Ureter (tissue), 1 donor: ENCODE data around the gene UXS1. TPM values are rescaled to one million over a fixed set of nuclear protein-coding genes. Genes with fewer than 3 reads are reported as not detected.

Source experiments
- DNase-seq: peaks from one replicate; pipeline ENCODE4 v3.0.0-alpha.2; 2020; ENCODE audit warnings: low spot score
- total RNA-seq: library from RNA; stranded (reverse); gene quantifications from one replicate; pipeline ENCODE4 v1.2.4, GENCODE V29; 2023
- donor health status: DM: yes; HTN: yes; CAD: no.

The UXS1 gene
- total RNA-seq, 1 donor from 2014 or later = 62.2 TPM

GRCh38 chr2:106113361-106113966 is 80.6 kb downstream of the UXS1 start:
- DNase-seq = no peak

- DNase-seq = no peak
Measured at GRCh38 chr2:106111882-106112571, 82.1 kb downstream of the UXS1 start.

GRCh38 chr2:106109675-106110424 is 84.3 kb downstream of the UXS1 start:
- no peak for DNase-seq

DNA sequence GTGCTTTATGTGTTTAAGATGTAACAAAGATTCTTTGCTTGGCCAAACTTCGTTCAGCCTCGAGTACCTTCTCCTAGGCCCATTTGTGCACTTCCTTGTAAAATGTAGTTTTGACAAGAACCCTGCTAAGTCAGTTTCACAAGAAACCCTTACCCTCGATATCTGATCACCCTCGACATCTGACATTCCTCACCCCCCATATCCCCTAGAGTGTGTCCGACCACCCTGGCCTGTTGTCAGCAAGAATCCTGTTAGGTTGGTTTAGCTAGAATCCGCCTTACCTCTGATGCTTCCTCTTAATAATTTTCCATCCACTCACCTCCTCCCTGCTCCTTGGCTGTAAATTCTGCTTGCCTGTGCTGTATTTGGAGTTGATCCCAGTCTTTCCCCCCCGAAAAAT is 85.3 kb downstream of the UXS1 start:
- DNase-seq = no peak

GRCh38 chr2:106108351-106108750 is 85.8 kb downstream of the UXS1 start:
- no peak for DNase-seq

- DNase-seq = no peak
Measured at GRCh38 chr2:106107509-106108131, 86.5 kb downstream of the UXS1 start.

GRCh38 chr2:106106622-106107508 is 87.2 kb downstream of the UXS1 start:
- DNase-seq = no peak

GRCh38 chr2:106105151-106105922 is 88.8 kb downstream of the UXS1 start:
- DNase-seq = no peak

- no peak for DNase-seq
Measured at GRCh38 chr2:106104332-106105062, 89.6 kb downstream of the UXS1 start.

DNA sequence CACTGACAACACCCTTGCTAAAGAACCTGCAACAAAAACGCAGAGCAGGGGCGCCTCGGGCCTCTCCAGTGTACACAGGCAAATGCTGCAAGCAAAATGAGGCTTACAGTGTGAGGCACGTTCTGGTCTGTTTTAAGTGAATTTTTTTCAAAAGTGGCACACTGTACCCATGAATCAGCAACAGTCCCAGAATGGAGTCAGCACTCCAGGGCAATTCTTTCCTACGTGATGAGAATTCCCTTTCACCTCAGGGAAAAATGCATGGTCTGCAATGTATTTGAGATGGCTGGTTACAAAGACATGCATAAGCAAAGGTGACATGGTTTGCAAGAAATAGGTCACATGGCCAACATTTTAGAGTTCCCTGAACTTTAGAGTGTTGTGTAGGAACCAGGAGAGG is 94.4 kb downstream of the UXS1 start:
- DNase-seq = no peak

- no peak for DNase-seq
Measured at GRCh38 chr2:106098664-106099063, 95.4 kb downstream of the UXS1 start.

- DNase-seq = no peak
Measured at GRCh38 chr2:106098081-106098480, 96.0 kb downstream of the UXS1 start.

DNA sequence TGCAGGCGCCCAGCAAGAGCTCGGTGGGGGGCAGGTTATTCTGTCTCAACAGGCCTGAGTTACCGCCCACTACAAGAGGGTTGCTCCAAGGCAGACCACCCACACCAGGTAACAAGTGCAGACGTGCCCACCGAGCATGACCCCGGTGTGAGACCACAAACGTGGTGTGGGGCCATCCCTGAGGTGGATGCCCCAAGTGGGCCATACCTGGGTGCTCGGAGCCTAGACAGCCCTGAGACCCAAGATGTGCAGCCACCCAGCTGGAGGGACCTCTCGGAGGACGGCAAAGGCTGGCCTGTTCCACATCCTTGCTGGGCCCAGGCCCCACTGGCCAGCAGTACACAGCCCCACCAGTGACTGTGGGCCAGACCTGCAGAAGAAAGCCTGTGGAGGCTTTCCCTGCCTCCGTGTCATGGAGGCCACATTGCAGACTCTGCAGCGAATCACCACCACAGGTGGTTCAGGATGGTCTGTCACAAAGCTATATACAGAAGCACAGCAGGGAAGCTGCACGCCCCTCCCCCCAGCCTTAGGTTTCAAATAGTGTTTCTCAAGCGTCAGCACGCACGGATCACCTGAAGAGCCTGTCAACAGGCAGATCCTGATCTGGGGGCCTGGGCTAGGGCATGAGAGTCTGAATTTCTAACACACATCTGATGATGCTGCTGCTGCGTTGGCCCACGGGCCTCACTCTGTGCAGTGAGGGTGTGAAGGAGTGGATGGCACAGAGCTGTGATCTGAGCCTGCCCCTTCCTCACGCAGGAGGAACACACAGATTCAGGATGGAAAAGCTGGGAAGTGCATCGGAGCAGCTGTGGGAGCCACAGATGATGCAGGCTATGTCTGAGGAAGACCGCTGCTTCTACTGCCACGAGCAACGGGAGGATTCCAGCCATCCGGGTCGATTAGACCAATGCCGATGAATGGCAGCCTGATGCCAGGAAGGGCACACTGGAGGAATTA is 96.8 kb downstream of the UXS1 start:
- no peak for DNase-seq

DNA sequence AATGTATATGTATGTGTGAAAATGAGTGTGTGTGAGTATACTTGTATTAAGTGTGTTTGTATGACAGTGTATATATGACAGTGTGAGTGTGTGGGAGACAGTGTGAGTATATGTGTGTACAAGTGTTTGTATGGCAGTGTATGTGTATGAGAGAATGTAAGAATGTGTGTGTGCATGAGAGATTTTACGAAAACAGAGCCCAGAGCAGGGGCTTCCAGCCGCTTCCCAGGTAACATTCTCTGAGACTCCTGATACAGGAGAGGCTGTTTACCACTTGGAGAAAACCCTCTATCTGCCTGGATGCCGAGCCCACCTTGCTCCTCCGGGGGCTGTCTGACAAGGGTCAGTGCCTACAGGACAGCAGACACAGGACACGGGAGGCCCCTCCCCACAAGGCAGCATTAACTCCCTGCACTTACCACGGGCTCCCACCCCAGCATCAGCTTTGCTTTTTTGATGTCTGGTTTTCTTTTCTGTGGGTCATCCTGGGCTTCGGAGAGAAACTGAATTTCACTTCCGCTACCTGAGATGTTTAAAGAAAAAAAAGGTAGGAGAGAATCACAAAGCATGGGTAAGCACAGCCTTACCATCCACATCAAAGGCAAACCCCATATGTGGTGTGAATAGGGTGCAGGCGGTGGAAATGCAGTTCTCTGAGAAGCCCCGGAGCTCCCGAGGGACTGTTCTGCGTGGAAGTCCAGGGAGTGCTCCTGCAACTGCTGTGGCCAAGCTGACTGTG is 97.6 kb downstream of the UXS1 start:
- DNase-seq = no peak

GRCh38 chr2:106095478-106096298 is 98.4 kb downstream of the UXS1 start:
- no peak for DNase-seq

DNA sequence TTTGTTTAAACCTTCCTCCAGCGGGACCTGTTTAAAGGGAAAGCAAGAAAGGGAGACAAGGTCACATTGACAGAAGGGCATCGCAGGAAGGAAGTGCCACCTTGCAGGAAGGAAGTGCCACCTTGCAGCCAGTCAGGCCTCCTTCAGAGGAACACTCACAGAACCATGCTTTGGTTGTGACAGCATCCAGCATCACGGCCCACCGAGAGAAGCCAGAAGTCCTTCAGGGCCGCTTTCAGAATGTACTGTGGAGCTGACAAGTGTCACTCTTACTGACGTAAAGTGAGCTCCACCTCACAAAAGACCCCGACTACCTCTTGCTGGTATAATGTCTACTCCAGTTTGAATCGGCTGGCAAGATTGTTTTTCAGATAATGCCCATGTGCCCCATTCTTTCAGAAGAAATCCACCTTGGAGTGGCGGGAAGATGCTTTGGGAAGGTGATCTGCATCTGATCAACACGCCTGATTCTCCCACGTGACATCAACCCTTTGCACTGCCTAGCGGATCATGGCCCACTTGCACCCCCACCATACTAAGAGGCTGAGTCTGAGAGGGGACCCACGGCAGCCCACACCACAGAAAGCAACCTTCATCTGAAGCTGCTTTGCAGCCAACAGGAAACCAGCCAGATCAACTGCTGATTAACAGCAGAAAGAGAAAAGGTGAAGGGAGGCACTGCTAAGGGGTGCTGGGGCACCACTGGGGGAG is 99.8 kb downstream of the UXS1 start:
- DNase-seq = no peak
